Measurements from ENCODE around the gene IGIP.

IGIP gene

GRCh38 chr5:140125637-140126036 lies at the start of gene IGIP:
Gene IGIP (plus strand): TSS chr5:140125937. CDS start chr5:140128477, 2,540 bp downstream.
- DNase-seq = no peak

- DNase-seq = no peak
These were observed 49.6 kb upstream of the IGIP start for GRCh38 chr5:140076142-140076541.

GRCh38 chr5:140076788-140077187 lies 48.9 kb upstream of the IGIP start:
- no peak for DNase-seq

GRCh38 chr5:140083120-140083519 lies 42.6 kb upstream of the IGIP start:
- no peak for DNase-seq

- no peak for DNase-seq
These were observed 42.1 kb upstream of the IGIP start for GRCh38 chr5:140083650-140084049.

- DNase-seq = no peak
These were observed 41.2 kb upstream of the IGIP start for GRCh38 chr5:140084541-140084940.

- DNase-seq = no peak
These were observed 35.5 kb upstream of the IGIP start for GRCh38 chr5:140090251-140090650.

GRCh38 chr5:140093179-140093578 lies 32.6 kb upstream of the IGIP start:
- DNase-seq = no peak

GRCh38 chr5:140093866-140094265 lies 31.9 kb upstream of the IGIP start:
- no peak for DNase-seq

GRCh38 chr5:140094889-140095288 lies 30.8 kb upstream of the IGIP start:
- no peak for DNase-seq

- DNase-seq = no peak
These were observed 24.6 kb upstream of the IGIP start for GRCh38 chr5:140101179-140101578.

GRCh38 chr5:140103154-140103553 lies 22.6 kb upstream of the IGIP start:
- no peak for DNase-seq

GRCh38 chr5:140104100-140104499 lies 21.6 kb upstream of the IGIP start:
- no peak for DNase-seq

GRCh38 chr5:140106101-140106500 lies 19.6 kb upstream of the IGIP start:
- DNase-seq = no peak

- no peak for DNase-seq
These were observed 18.9 kb upstream of the IGIP start for GRCh38 chr5:140106805-140107311.

- DNase-seq = peak; percentile 94
These were observed 18.2 kb upstream of the IGIP start for GRCh38 chr5:140107312-140108092.

- DNase-seq = peak; percentile 42
These were observed 17.4 kb upstream of the IGIP start for GRCh38 chr5:140108093-140109017.

GRCh38 chr5:140109018-140109758 lies 16.5 kb upstream of the IGIP start:
- peak; percentile 40 for DNase-seq

- no peak for DNase-seq
These were observed 15.7 kb upstream of the IGIP start for GRCh38 chr5:140109759-140110645.

- no peak for DNase-seq
These were observed 15.1 kb upstream of the IGIP start for GRCh38 chr5:140110646-140110957.

- DNase-seq = no peak
These were observed 14.5 kb upstream of the IGIP start for GRCh38 chr5:140111011-140111858.

All from left hindlimb (tissue), 1 donor.